Measurements from ENCODE around the gene RIPPLY1.

Gene RIPPLY1

DNA sequence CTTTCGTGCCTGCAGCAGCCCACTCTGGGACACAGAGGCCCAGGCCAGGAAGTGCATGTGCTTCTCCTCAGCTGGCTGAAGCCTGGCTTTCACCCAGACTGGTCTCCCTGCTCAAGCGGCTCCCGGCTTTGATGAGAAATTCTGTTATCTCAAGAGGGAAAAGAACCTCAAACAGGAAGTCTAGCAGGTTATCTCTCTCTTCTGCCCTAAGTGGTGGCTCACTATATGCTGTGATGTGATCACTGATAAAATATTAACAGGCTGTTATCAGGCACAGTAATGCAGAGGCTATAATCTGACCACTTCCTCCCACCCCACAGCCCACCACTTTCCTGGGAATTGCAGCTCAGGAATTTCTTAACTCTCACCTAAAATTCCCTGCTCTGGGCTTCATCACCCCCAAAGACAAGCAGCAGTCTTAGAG lies 30.4 kb upstream of the RIPPLY1 start:
- Histone ChIP-seq H3K27ac (ENCODE audit: extremely low read depth, low read depth, low read length) (no peak overlapping the region), H3K9me3 (ENCODE audit: control insufficient read depth, insufficient read depth, low read depth, low read length) (no peaks in the 10 kb centered on the region), H3K36me3 (ENCODE audit: control insufficient read depth in 2 of 2, insufficient read depth in 1 of 2, low read length in 2 of 2) (peaks cover 0 to 23% of the 10 kb centered on the region in 2 experiments; a peak in 1 of 3 replicates), H3K4me3 (ENCODE audit: low read depth, low read length) (no peak overlapping the region), H3K4me1 (ENCODE audit: control insufficient read depth, insufficient read depth, low read length) (no peaks in the 10 kb centered on the region)
- peak; percentile 48 for TF ChIP-seq ZFHX2 (tag by site-specific recombination; conservative IDR thresholded peaks at IDR 0.05)
- TF ChIP-seq ZNF433 (tag by site-specific recombination; IDR thresholded peaks at IDR 0.05; ENCODE audit: low read depth), result no peak
- CTCF ChIA-PET, result interaction anchor here (1.1 kb wide), 1 partner anchor 35 kb away, joined by 3 read pairs; no protein-coding TSS in a partner anchor
- POLR2A ChIA-PET, result no interaction called here

DNA sequence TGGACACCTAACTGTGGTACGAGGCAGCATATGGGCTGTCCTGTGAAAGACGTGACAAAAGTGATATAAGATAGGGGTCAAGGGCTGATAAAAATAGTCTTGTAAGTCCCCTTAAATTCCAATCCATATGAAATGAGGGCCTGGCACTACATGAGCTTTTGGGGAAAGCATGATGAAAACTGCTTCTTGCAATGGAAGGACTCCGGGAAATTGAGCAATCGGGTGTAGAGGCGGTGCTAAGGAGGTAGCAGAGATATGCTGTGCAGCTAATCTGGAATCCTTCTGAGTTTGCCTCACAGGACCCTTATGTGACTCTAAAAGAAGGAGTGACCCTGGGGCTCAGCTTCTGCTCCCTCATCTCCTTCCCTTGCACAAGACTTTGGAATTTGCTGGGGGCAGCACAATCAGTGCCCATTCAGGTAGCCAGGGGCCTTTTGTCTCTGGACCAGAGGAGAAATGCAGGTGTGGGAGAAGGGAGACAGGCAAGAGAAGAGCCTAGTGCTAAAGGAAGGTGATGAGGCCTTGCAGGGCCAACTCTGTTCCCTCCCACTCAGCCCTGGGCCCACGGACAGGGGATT lies 29.9 kb upstream of the RIPPLY1 start:
- TF ChIP-seq EGR2 (tag by site-specific recombination; IDR thresholded peaks at IDR 0.05; ENCODE audit: low read depth) (peak; percentile 57), KLF7 (tag by site-specific recombination; IDR thresholded peaks at IDR 0.05; ENCODE audit: borderline replicate concordance) (no peak)
- no peak overlapping the region for H3K4me3 ChIP-seq (ENCODE audit: low read depth, low read length)
- POLR2A ChIA-PET, result no interaction called here
- H3K27ac ChIP-seq (ENCODE audit: extremely low read depth, low read depth, low read length), result no peak overlapping the region
- no peaks in the 10 kb centered on the region for H3K4me1 ChIP-seq (ENCODE audit: control insufficient read depth, insufficient read depth, low read length)
- CTCF ChIA-PET, result interaction anchor here (1.1 to 2.6 kb wide), 3 partner anchors 34 to 39 kb away, joined by 3 to 7 read pairs (median 5); no protein-coding TSS in a partner anchor
- peaks cover 0 to 18% of the 10 kb centered on the region in 2 experiments; a peak in 1 of 3 replicates for H3K36me3 ChIP-seq (ENCODE audit: control insufficient read depth in 2 of 2, insufficient read depth in 1 of 2, low read length in 2 of 2)
- H3K9me3 ChIP-seq (ENCODE audit: control insufficient read depth, insufficient read depth, low read depth, low read length), result no peaks in the 10 kb centered on the region

DNA sequence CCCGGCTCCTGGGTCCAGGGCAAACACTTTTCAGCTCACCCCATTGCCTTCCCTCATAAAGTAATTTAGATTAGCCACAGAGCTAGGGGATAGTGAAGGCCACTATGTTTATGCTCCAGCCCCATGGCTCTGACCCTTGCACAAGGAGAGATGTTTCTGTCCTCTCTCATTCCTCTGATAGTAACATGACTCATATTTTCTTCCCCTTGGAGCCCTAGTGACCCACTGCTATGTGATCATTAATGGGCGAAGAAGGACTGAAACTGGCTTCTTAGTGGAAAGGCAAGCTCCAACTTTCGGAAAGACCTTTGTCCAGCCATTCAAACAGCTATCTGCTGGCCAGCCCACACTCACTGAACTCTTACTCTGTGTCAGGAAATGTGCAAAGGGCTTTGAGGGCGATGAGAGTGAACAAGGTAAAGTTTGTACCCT lies 29.4 kb upstream of the RIPPLY1 start:
- Histone ChIP-seq H3K36me3 (ENCODE audit: control insufficient read depth in 2 of 2, insufficient read depth in 1 of 2, low read length in 2 of 2) (peaks cover 0 to 12% of the 10 kb centered on the region in 2 experiments; a peak in 1 of 3 replicates), H3K9me3 (ENCODE audit: control insufficient read depth, insufficient read depth, low read depth, low read length) (no peaks in the 10 kb centered on the region), H3K4me3 (ENCODE audit: low read depth, low read length) (no peak overlapping the region), H3K27ac (ENCODE audit: extremely low read depth, low read depth, low read length) (no peak overlapping the region), H3K4me1 (ENCODE audit: control insufficient read depth, insufficient read depth, low read length) (no peaks in the 10 kb centered on the region)
- CTCF ChIA-PET, result interaction anchor here (0.9 to 2.6 kb wide), 3 partner anchors 27 to 38 kb away, joined by 3 to 7 read pairs (median 5); no protein-coding TSS in a partner anchor
- TF ChIP-seq, protein P1, sequence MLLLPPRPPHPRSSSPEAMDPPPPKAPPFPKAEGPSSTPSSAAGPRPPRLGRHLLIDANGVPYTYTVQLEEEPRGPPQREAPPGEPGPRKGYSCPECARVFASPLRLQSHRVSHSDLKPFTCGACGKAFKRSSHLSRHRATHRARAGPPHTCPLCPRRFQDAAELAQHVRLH (tag by site-specific recombination; IDR thresholded peaks at IDR 0.05), result no peak
- TF ChIP-seq OVOL3 (tag by site-specific recombination; IDR thresholded peaks at IDR 0.05) (no peak), ZSCAN23 (tag by site-specific recombination; IDR thresholded peaks at IDR 0.05) (no peak), ZNF623 (tag by site-specific recombination; IDR thresholded peaks at IDR 0.05) (no peak), ZNF514 (tag by site-specific recombination; IDR thresholded peaks at IDR 0.05) (no peak), TRIM28 (IDR thresholded peaks at IDR 0.05; ENCODE audit: borderline replicate concordance, low read length) (no peak), ZBTB17 (tag by site-specific recombination; IDR thresholded peaks at IDR 0.05) (no peak), ZNF214 (tag by site-specific recombination; IDR thresholded peaks at IDR 0.05; ENCODE audit: borderline replicate concordance) (no peak), ZNF394 (tag by site-specific recombination; IDR thresholded peaks at IDR 0.05; ENCODE audit: borderline replicate concordance) (no peak), HOXA7 (CRISPR knock-in tag; IDR thresholded peaks at IDR 0.05; ENCODE audit: borderline replicate concordance) (no peak), REPIN1 (tag by site-specific recombination; IDR thresholded peaks at IDR 0.05; ENCODE audit: low read depth) (no peak), ZIC2 (tag by site-specific recombination; IDR thresholded peaks at IDR 0.05) (no peak), ZNF138 (tag by site-specific recombination; IDR thresholded peaks at IDR 0.05; ENCODE audit: borderline replicate concordance) (no peak), ZNF146 (tag by site-specific recombination; IDR thresholded peaks at IDR 0.05) (no peak)
- TF ChIP-seq, protein P2, sequence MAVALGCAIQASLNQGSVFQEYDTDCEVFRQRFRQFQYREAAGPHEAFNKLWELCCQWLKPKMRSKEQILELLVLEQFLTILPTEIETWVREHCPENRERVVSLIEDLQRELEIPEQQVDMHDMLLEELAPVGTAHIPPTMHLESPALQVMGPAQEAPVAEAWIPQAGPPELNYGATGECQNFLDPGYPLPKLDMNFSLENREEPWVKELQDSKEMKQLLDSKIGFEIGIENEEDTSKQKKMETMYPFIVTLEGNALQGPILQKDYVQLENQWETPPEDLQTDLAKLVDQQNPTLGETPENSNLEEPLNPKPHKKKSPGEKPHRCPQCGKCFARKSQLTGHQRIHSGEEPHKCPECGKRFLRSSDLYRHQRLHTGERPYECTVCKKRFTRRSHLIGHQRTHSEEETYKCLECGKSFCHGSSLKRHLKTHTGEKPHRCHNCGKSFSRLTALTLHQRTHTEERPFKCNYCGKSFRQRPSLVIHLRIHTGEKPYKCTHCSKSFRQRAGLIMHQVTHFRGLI (tag by site-specific recombination; IDR thresholded peaks at IDR 0.05), result no peak
- TF ChIP-seq, protein P3, sequence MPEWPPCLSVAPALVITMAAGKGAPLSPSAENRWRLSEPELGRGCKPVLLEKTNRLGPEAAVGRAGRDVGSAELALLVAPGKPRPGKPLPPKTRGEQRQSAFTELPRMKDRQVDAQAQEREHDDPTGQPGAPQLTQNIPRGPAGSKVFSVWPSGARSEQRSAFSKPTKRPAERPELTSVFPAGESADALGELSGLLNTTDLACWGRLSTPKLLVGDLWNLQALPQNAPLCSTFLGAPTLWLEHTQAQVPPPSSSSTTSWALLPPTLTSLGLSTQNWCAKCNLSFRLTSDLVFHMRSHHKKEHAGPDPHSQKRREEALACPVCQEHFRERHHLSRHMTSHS (tag by site-specific recombination; IDR thresholded peaks at IDR 0.05), result no peak
- TF ChIP-seq, protein P4, sequence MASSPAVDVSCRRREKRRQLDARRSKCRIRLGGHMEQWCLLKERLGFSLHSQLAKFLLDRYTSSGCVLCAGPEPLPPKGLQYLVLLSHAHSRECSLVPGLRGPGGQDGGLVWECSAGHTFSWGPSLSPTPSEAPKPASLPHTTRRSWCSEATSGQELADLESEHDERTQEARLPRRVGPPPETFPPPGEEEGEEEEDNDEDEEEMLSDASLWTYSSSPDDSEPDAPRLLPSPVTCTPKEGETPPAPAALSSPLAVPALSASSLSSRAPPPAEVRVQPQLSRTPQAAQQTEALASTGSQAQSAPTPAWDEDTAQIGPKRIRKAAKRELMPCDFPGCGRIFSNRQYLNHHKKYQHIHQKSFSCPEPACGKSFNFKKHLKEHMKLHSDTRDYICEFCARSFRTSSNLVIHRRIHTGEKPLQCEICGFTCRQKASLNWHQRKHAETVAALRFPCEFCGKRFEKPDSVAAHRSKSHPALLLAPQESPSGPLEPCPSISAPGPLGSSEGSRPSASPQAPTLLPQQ (tag by site-specific recombination; IDR thresholded peaks at IDR 0.05), result no peak
- POLR2A ChIA-PET, result no interaction called here
